Measurements from ENCODE around the gene NFIA.

Gene NFIA

GRCh38 chr1:61091455-61091854 is 9.1 kb downstream of the NFIA start:
- no peaks in the 10 kb centered on the region for H3K9me3 ChIP-seq (ENCODE audit: insufficient read depth, low read depth, low read length)
- no peaks in the 10 kb centered on the region for H3K27me3 ChIP-seq (ENCODE audit: insufficient read depth, low read length, poor library complexity, severe bottlenecking)
- no peak overlapping the region for H3K4me3 ChIP-seq (ENCODE audit: low read length, poor library complexity, severe bottlenecking)
- no peaks in the 10 kb centered on the region for H3F3A ChIP-seq (ENCODE audit: low read depth)
- no peak overlapping the region for H3K4me2 ChIP-seq (ENCODE audit: low read depth, low read length, poor library complexity, severe bottlenecking)
- H3K4me1 ChIP-seq (ENCODE audit: insufficient read depth, low read length, poor library complexity, severe bottlenecking): no peaks in the 10 kb centered on the region
- TF ChIP-seq, protein P1, sequence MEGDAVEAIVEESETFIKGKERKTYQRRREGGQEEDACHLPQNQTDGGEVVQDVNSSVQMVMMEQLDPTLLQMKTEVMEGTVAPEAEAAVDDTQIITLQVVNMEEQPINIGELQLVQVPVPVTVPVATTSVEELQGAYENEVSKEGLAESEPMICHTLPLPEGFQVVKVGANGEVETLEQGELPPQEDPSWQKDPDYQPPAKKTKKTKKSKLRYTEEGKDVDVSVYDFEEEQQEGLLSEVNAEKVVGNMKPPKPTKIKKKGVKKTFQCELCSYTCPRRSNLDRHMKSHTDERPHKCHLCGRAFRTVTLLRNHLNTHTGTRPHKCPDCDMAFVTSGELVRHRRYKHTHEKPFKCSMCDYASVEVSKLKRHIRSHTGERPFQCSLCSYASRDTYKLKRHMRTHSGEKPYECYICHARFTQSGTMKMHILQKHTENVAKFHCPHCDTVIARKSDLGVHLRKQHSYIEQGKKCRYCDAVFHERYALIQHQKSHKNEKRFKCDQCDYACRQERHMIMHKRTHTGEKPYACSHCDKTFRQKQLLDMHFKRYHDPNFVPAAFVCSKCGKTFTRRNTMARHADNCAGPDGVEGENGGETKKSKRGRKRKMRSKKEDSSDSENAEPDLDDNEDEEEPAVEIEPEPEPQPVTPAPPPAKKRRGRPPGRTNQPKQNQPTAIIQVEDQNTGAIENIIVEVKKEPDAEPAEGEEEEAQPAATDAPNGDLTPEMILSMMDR (conservative IDR thresholded peaks at IDR 0.05; ENCODE audit: low read length): no peak
- TF ChIP-seq EZH2phosphoT487 (IDR thresholded peaks at IDR 0.05; ENCODE audit: borderline replicate concordance): no peak
- H3K9ac ChIP-seq (ENCODE audit: low read depth, low read length, poor library complexity, severe bottlenecking): no peak overlapping the region
- H3K36me3 ChIP-seq (ENCODE audit: insufficient read depth, low read length): no peaks in the 10 kb centered on the region
- no peaks in the 10 kb centered on the region for H4K20me1 ChIP-seq (ENCODE audit: insufficient read depth, low read length, poor library complexity, severe bottlenecking)
- no peaks in the 10 kb centered on the region for H3K9me2 ChIP-seq (replicated peaks; ENCODE audit: low read depth, low read length)
- H3K79me2 ChIP-seq (ENCODE audit: insufficient read depth, low read length): no peaks in the 10 kb centered on the region
- no peak overlapping the region for H2AFZ ChIP-seq (ENCODE audit: low read length)

DNA sequence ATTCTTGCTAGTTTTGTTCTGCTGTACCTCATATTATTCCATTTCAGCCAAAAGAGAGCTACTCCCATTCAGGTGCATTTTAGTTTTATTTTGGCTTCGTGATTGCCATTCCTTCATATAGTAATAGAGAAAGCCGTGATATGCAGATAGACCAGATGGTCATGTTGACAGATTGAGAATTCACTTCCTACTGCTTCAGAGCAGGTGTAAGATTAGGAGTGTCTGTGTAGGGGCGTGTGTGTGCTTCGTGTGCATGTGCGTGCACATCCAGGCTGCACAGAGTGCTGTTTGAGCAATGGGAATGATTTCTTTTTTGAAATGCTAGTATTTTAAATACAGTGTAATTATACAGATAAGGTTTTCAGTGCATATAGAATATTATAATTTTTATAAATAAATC is 10.3 kb downstream of the NFIA start:
- Histone ChIP-seq H2AFZ (ENCODE audit: low read length) (no peak overlapping the region), H3K4me2 (ENCODE audit: low read depth, low read length, poor library complexity, severe bottlenecking) (no peak overlapping the region), H3K36me3 (ENCODE audit: insufficient read depth, low read length) (no peaks in the 10 kb centered on the region), H3K4me1 (ENCODE audit: insufficient read depth, low read length, poor library complexity, severe bottlenecking) (peaks cover 4% of the 10 kb centered on the region), H3K4me3 (ENCODE audit: low read length, poor library complexity, severe bottlenecking) (no peak overlapping the region), H3F3A (ENCODE audit: low read depth) (no peaks in the 10 kb centered on the region), H3K9me2 (replicated peaks; ENCODE audit: low read depth, low read length) (no peaks in the 10 kb centered on the region), H3K9ac (ENCODE audit: low read depth, low read length, poor library complexity, severe bottlenecking) (no peak overlapping the region), H4K20me1 (ENCODE audit: insufficient read depth, low read length, poor library complexity, severe bottlenecking) (no peaks in the 10 kb centered on the region), H3K27me3 (ENCODE audit: insufficient read depth, low read length, poor library complexity, severe bottlenecking) (no peaks in the 10 kb centered on the region), H3K79me2 (ENCODE audit: insufficient read depth, low read length) (no peaks in the 10 kb centered on the region), H3K9me3 (ENCODE audit: insufficient read depth, low read depth, low read length) (no peaks in the 10 kb centered on the region)
- TF ChIP-seq, protein P1 (conservative IDR thresholded peaks at IDR 0.05; ENCODE audit: low read length): no peak
- no peak for TF ChIP-seq EZH2phosphoT487 (IDR thresholded peaks at IDR 0.05; ENCODE audit: borderline replicate concordance)

DNA sequence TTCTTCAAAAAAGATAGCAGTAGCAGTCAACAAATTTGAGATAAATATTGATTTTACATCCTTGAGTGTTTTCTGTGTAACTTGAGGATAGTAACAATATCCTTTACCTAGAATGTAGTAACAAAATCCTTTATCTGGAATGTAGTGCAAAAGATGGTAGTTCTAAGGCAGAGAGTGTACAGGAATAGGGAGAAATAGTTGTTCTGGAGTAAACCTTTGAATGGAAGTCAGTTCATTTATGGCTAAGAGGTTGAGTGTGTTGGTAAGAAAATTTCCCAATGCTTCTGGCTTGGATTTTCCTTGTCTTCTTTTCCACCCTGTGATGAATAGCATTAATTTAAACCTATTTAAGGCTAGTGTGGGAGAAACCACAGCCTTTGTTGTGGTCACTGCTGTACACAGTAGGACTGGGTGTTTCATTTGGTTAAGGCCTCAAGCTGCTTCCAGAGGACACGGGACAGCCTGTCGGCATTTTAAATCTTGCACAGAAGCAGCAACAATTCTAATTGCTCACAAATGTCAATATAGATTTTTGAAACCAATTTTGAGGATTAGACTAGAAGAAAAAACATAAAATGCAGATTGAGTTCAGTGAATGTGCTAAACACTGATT is 11.3 kb downstream of the NFIA start:
- no peak overlapping the region for H3K4me3 ChIP-seq (ENCODE audit: low read length, poor library complexity, severe bottlenecking)
- H2AFZ ChIP-seq (ENCODE audit: low read length): no peak overlapping the region
- H3K79me2 ChIP-seq (ENCODE audit: insufficient read depth, low read length): no peaks in the 10 kb centered on the region
- no peak for TF ChIP-seq EZH2phosphoT487 (IDR thresholded peaks at IDR 0.05; ENCODE audit: borderline replicate concordance)
- TF ChIP-seq, protein P1 (conservative IDR thresholded peaks at IDR 0.05; ENCODE audit: low read length): no peak
- peaks cover 6% of the 10 kb centered on the region for H3K4me1 ChIP-seq (ENCODE audit: insufficient read depth, low read length, poor library complexity, severe bottlenecking)
- H3K9ac ChIP-seq (ENCODE audit: low read depth, low read length, poor library complexity, severe bottlenecking): no peak overlapping the region
- H3K4me2 ChIP-seq (ENCODE audit: low read depth, low read length, poor library complexity, severe bottlenecking): no peak overlapping the region
- no peaks in the 10 kb centered on the region for H4K20me1 ChIP-seq (ENCODE audit: insufficient read depth, low read length, poor library complexity, severe bottlenecking)
- H3K36me3 ChIP-seq (ENCODE audit: insufficient read depth, low read length): no peaks in the 10 kb centered on the region
- H3K27me3 ChIP-seq (ENCODE audit: insufficient read depth, low read length, poor library complexity, severe bottlenecking): no peaks in the 10 kb centered on the region
- no peaks in the 10 kb centered on the region for H3K9me3 ChIP-seq (ENCODE audit: insufficient read depth, low read depth, low read length)
- H3F3A ChIP-seq (ENCODE audit: low read depth): no peaks in the 10 kb centered on the region
- no peaks in the 10 kb centered on the region for H3K9me2 ChIP-seq (replicated peaks; ENCODE audit: low read depth, low read length)

Data from Loucy (cell line).